Measurements from ENCODE around the gene SH3BP5.

The SH3BP5 gene

GRCh38 chr3:15323063-15323462 lies 9.3 kb downstream of the SH3BP5 start:
- DNase-seq: no peak

- DNase-seq: no peak
These were observed 11.0 kb downstream of the SH3BP5 start for GRCh38 chr3:15321349-15321748.

- no peak for DNase-seq
These were observed 12.8 kb downstream of the SH3BP5 start for GRCh38 chr3:15319575-15319974.

- DNase-seq: no peak
These were observed 13.2 kb downstream of the SH3BP5 start for GRCh38 chr3:15319136-15319535.

DNA sequence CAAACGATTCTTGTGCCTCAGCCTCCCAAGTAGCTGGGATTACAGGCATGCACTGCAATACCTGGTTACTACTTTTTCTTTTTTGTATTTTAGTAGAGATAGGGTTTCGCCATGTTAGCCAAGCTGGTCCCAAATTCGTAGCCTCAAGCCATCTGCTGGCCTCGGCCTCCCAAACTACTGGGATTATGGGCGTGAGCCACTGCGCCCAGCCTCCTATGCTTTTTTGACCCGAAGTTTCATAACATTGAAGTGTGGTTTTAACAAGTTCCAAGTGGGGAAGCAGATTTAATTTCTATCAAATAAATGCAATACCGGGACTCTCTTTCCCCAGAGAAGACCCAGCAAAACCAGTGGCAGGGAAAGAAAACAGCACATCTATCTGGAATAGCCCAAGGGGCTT lies 13.7 kb downstream of the SH3BP5 start:
- no peak for DNase-seq

- DNase-seq: no peak
These were observed 15.4 kb downstream of the SH3BP5 start for GRCh38 chr3:15316998-15317435.

DNA sequence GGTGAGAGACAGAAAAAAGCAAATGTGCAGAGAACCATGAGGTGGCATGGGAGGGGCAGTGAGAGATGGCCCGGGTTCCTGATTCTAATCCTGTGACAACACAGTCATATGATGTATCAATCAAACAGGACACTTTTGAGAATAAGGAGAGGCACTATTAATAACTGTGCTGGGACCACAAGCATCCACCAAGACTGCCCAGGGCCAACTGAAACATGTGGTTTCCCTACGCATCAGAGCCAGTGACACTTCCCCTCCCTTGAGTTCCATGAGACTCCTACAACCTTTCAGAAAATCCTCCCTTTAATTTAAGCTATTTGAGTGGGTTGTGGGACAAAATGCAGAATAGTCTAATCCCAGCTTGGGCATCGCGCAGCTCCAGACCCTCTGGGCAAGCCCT lies 17.4 kb downstream of the SH3BP5 start:
- no peak for DNase-seq

GRCh38 chr3:15314276-15314675 lies 18.1 kb downstream of the SH3BP5 start:
- DNase-seq: no peak

GRCh38 chr3:15313461-15313860 lies 18.9 kb downstream of the SH3BP5 start:
- peak; percentile 64 for DNase-seq

- no peak for DNase-seq
These were observed 19.8 kb downstream of the SH3BP5 start for GRCh38 chr3:15312550-15312949.

GRCh38 chr3:15310491-15311370 lies 21.7 kb downstream of the SH3BP5 start:
- DNase-seq: no peak

DNA sequence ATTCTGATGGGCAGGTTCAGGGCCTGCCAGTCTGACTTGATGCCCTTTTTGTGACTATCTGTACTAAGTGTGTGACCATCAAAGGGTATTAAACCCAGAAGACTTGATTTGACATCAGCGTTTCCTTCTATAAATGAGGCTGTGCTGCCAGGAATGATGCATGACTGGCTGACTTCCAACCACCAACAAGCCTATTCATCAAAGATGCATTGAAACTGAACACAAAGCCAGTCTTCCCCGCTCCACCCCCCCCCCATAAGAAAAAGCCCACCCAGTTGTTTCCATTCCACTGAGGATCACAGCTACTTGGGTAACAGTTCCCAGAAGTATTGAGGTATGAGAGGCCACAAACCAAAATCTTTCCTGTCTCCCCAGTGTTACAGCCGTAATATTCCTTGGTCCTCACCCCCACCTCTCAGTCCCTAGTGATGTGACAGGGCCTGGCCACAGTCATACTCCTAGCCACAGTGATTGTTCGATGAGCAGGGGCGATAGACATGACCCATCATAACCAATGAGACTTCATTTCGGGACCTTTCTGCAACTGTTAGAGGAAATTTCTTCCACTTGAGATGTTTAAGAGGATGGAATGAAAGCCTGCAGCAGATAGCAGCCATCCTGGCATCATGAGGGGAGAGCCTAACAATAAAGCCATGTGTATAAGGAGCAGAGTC lies 22.6 kb downstream of the SH3BP5 start:
- DNase-seq: no peak

GRCh38 chr3:15307580-15307979 lies 24.8 kb downstream of the SH3BP5 start:
- DNase-seq: no peak

DNA sequence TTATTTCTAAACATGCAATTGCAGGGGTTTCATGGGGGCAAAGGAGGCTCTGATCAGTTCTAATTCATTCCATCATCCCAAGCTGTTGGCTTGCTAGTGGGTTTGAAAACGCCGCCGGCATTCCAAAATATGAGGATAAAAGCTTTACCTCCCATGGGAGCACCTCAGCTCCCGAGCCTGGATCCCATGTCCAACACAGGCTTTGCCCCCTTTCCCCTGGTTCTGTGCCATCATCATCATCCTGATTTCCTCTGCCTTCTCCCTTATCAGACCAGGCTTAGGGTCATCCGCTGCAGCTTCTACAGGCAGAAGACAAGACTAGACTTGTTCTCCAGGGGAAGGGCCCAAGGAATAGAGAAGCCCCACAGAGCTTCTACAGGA lies 25.4 kb downstream of the SH3BP5 start:
- DNase-seq: no peak

DNA sequence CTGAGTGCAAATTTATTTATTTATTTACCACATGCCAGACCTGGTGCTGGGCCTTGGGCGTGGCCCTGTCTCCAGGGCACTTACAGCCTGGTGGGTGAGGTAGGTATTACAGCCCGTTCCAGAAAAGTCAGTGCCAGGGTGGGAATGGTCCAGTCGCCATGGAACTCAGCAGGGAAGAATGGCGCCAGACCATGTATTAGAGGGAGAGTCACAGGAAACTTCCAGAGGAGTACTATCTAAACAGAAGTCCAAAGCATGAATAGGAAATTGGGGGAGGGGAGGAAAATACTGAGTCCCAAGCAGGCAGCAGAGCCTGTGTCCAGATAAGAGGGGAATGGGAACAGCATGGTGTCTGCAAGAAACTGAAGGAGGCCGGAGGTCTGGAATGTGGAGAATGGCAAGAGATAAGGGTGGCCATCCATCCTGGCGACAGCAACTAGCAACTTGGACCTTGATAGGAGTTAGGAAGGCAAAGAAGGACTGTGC lies 27.0 kb downstream of the SH3BP5 start:
- DNase-seq: no peak

DNA sequence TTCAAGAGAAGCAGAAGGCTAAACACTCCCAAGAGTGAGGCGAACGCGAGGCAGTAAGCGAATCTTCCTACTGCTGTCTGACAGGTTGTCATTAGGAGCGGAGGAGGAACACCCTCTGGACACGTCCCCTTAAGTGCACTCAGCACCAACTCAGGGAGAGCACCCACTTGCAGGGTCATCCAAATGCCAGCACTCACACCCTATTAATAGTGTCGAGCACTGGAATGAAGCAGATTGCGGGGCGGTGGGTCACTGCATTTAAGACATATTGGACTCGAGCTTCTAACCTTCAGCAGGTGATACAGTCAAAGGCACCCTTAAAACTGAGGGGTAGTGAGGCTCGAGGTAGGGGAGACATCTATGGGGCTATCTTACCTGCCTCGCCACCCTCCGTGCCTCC lies 28.7 kb downstream of the SH3BP5 start:
- DNase-seq: no peak

DNA sequence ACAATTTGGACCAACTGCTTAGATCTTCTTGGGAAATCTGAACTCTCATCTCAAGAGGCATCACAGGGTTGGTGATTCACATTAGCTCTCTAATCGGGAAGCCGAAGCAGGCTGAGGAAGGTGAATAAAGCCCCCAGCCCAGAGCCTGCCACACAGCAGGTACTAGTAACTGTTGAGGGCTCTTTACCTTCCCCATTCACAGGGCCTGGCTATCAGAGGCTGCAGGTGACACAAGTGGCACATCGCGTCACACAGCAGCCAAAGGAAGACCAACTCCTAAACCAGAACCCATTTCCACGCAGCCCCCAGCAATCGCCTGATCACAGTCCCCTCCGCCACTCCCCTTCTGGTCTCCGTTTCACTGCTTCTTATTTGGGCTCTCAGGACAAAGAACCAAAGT lies 29.2 kb downstream of the SH3BP5 start:
- no peak for DNase-seq

DNA sequence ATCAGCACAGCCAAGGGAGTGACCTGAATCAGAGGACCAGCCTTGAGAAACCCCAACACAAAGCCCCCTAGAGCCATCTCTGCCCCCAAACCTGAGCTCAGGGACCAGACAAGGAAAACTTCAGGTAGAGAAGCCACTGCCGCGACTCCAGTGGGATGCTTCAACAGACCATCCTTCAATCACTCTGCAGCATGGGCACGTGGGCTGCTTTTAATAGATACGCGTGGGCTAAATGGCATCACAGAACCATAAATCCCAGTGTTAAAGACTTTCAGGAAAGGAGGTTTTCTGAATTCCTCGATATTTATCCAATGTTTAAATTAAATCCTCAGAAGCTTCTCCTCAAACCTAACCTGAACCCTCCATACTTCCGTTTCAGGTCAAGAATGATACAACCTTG lies 30.6 kb downstream of the SH3BP5 start:
- no peak for DNase-seq

DNA sequence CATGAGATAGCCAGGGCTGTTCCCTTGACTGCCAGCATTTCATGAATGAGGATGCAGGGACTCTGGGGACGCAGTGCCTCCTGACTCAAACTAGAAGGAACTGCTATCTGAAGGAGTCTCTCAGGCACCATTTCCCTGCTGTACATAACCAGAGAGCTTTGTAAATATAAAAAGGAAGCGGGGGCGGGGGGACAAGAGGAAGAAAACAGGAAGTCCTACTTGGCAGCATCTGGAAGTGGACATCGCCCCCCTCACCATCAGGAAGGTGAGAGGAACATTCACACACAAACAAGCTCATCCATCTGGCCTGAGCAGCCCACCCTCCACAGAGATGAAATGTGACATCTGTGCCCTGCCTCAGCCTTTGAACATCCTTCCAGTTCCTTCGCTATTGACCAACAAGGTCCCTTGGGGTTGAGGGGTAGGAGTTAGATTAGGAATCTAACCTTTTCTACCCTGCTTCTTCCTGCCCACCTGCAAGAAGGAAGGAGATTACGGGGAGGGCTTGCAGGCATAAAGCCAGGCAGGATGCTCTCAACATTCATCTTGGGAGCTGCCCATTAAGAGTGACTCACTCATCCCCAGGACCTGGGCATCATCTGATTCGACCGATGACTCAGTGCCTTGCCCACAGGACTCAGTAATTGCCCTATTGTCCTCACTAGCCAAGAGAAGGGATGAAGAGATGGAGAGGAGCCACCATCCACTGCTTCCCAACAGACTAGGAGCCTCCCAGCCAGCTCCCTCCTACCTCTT lies 31.9 kb downstream of the SH3BP5 start:
- DNase-seq: no peak

DNA sequence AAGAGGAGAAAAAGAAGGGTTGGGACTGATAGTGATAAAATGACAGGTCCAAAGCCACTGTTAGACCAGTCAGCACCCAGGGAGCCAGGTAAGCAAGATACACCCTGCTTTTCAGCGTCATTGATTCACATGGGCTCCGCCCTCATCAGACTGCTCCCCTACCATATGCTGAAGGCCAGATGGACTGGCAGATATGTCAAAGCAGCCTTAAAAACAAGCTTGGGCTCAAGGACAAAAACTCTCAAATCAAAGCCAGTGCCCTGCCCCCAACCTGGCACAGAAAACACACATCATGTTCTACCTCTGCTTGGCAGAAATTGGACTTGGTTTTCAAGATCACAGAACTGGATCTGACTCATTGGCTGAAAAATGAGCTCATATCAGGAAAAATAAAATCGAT lies 33.4 kb downstream of the SH3BP5 start:
- no peak for DNase-seq

GRCh38 chr3:15298504-15298903 lies 33.9 kb downstream of the SH3BP5 start:
- DNase-seq: no peak

DNA sequence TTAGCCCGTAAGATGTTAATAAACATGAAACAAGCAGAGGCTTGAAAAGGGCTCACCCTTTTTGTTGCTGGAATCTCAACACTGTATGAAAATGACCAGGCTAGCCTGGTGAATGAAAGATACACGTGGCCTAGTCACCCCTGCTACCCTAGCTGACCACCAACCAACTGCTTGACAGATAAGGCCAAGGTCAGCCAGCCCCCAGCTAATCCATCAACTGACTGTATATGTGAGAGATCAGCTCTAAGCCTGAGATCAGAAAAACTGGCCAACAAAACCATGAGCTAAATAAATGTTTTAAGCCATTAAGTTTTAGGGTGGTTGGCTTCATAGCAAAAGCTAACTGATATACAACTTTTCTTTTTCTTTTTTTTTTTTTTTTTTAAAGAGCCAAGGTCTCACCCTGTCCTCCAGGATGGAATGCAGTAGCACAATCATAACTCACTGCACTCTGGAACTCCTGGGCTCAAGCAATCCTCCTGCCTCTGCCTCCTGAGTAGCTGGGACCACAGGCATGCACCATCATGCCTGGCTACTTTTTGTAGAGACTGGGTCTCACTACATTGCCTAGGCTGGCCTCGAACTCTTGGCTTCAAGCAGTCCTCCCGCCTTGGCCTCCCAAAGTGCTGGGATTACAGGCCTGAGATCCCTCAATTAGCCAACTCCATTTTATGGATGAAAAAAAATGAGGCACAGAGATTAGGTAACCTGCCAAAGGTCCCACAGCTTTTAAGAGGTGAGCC lies 34.6 kb downstream of the SH3BP5 start:
- DNase-seq: no peak

- DNase-seq: no peak
These were observed 36.9 kb downstream of the SH3BP5 start for GRCh38 chr3:15295506-15295905.

All from NCI-H1092 treated with DMSO at 0.1 percent for 48 hours (cell line).